ENCODE data around the gene LYRM4.

DNA sequence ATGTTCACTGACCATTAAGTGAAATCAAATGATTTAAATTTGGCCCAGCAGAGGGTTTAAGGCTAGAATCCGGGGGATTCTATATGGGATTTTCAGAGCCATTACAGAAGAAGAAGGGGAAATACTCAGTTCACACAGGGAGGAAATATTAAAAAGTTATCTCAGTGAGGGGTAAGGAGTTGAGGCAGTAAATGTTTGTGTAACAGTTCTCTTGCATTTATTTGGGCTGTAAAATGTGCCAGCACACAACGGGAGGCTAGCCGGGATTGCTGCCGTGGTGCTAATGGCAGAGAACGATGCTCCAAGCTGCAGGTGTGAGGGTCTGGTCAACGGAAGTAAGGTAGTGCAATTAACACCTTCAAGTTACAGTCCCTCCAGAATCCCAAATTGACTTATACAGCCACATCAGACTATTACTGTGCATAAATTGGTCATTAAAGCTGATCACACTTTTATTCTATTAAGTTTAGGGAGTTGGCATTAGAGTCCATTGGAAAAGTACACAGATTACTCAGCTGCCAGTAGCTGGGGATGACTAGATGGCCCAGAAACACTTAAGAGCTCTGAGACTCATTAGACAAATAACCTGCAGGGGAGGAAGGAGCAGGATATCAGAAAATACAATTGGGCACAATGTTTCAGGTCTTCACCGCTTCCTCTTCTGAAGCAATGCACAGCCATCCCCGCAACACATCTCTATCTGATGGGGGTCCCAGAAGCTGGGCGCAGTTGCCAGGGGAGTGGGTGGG lies 144.3 kb downstream of the LYRM4 start:
- TF ChIP-seq CTCF (conservative IDR thresholded peaks at IDR 0.05; ENCODE audit: low read depth in 2 of 2): no peak
- TF ChIP-seq REST (IDR thresholded peaks at IDR 0.05; ENCODE audit: unreplicated experiment): no peak
- TF ChIP-seq EZH2 (IDR thresholded peaks at IDR 0.05; ENCODE audit: low read depth, unreplicated experiment): no peak
